ENCODE measurements around the gene TYW5.
"Not testable (repeated sequence)": the region's sequence is repeated elsewhere in the genome, so short reads cannot be mapped to it uniquely, and the experiment has no call there.

Gene TYW5

GRCh38 chr2:199914372-199914958 is 40.8 kb downstream of the TYW5 start:
- DNase-seq (ENCODE audit: low spot score), result no peak

GRCh38 chr2:199912553-199913114 is 42.7 kb downstream of the TYW5 start:
- DNase-seq (ENCODE audit: low spot score), result not testable (repeated sequence)

DNA sequence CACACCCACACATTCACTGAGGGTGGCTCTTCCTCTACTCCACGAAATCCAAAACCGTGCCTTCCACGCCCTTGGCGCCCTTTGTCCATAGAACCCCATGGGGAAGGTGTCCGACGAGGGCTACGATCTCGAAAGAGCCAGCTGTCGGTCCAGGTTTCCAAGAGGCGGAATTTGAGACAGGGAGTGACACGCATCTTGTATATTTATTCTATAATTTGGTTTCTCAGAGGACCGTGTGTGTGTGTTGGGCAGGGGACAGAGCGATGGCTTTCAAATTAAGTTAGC is 43.5 kb downstream of the TYW5 start:
- no peak for DNase-seq (ENCODE audit: low spot score)

- peak; percentile 97 for DNase-seq (ENCODE audit: low spot score)
These were observed 44.0 kb downstream of the TYW5 start, which contains the start of gene C2orf69 for GRCh38 chr2:199911052-199911876. C2orf69 (plus strand) TSS chr2:199911293; CDS start chr2:199911439, 146 bp downstream.

DNA sequence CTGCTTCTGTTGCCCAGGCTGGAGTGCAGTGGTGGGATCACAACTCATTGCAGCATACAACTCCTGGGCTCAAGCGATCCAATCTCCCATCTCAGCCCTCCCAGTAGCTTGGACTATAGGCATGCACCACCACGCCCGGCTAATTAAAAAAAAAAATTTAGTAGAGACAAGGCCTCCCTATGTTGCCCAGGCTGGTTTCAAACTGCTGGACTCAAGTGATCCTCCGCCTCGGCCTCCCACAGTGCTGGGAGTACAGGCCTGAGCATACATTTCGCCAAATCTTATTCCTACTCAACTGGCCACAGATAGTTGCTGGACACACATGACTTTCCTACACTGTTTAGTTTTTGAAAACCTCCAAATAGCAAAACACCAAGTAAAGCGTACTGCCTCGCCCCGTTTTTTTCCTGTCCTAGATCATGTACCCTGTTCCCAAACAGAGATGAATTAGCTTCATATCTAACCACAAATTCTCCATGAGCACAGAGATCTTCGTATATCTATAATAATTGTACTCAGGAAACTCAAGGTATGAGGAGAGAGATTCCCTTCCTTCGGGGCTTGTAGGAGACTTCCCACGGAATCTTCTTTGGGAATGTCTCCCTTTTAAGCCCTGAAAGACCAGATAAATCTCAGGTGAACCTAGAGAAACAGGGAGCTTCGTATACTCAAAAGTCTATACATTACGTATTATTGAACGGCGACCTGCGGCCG is 44.8 kb downstream of the TYW5 start:
- DNase-seq (ENCODE audit: low spot score), result no peak

GRCh38 chr2:199907008-199907714 is 48.1 kb downstream of the TYW5 start:
- no peak for DNase-seq (ENCODE audit: low spot score)

GRCh38 chr2:199903111-199903510 is 52.2 kb downstream of the TYW5 start:
- DNase-seq (ENCODE audit: low spot score), result no peak

DNA sequence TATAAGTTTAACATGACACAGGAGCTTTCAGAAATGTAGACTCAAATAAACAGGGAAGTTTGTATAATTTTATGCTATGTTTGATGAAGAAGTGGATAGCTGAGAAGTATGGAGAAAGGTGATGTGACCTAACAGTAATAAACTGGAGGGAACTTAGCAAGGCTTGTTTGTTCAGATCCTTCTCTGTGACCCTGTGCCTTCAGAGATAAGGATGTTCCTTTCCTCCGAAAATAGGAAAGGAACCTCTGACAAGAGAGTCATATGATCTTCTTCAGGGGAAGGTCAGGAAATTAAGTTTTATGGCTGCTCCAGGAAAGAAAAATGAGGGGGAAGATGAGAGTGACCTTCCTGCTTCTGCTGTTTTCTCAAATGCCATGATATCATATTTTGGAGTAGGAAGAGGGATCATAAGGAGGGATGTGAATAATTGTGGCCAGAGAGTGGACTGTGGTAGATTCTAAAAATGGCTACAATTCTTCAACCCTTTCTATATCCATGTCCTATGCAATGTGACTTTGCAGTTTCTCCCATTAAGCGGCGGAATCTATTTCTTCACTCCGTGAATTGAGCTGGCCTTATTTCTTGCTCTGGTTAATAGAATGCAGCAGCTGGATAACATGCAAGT is 52.7 kb downstream of the TYW5 start:
- DNase-seq (ENCODE audit: low spot score), result no peak

DNA sequence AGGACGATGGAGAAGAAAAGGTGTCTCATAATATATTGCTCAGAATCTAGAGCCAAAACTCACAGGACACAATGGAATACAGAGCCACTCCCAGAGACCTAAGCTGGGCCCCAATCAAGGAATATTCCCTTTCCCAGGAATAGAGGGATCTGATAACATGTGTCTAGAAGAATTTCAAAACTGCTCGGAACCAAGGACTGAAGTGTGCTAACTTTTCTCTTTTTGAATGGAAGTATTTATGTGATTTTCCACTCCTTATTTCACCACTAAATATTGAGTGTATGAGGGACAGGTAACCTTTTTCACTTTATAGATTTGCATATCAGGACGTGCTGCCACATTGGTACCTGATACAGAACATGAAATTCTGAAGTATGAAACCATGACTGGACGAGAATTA is 53.3 kb downstream of the TYW5 start:
- DNase-seq (ENCODE audit: low spot score), result no peak

DNA sequence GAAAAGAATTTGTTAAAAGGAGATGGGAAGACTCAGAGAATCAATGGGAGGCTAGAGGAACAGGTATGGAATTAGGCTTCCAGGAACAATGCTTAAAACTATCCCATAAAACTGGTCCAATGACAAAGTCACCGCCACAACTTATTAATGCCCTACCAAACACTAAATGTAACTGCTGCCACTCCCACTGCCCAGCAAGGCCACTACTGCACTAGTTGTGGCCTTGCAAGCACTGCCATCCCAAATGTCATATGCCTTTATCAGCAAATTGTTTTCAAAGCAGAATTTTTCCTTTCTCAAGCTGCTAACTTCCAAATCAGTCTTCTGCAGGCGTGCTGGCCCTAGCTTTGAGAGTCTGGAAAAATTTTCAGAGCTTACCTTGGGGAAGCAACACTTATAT is 58.7 kb downstream of the TYW5 start:
- DNase-seq (ENCODE audit: low spot score), result no peak

- DNase-seq (ENCODE audit: low spot score), result no peak
These were observed 59.9 kb downstream of the TYW5 start for GRCh38 chr2:199895406-199895805.

DNA sequence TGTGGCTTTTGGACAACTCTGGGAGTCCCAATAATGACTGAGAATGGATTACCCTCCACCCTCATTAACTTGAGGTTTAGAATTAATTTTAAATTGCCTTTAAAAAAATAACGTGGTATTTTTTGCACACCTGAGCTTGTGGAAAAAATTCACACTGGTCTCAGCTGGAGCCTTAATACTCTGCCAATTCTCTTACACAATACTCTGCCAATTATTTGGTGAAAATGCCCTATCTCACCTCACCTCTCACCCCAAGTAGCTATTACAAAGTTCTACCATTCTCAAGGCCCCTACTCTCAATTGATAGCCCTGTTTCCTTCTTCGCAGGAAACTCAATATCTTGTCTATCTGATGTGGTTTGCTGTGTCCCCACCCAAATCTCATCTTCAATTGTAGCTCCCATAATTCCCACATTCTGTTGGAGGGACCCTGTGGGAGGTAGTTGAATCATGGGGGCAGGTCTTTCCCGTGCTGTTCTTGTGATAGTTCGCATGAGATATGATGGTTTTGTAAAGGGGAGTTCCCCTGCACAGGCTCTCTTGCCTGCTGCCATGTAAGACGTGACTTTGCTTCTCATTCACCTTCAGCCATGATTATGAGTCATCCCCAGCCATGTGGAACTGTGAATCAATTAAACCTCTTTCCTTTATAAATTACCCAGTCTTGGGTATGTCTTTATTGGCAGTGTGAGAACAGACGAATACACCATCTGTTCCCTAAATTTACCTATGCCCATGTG is 71.6 kb downstream of the TYW5 start:
- no peak for DNase-seq (ENCODE audit: low spot score)

DNA sequence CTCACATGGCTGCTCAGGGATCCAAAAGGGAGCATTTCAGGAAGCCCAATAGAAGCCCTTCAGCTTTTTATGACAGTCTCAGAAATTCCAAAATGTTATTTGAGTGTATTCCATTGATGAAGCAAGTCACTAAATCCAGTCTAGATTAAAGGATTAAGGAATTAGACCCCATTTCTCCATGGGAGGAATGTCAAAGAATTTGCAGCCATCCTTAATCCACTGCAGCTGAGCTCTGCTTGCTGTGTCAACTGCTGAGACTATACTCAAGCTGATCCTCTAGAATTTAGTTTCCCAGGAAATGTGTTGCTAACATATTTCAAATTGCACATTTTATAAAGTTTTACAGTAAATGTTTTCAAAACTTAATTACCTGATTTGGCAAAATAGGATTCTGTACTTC is 72.6 kb downstream of the TYW5 start:
- no peak for DNase-seq (ENCODE audit: low spot score)

Measured in ecto neural progenitor cell (in vitro differentiated cells).